BJ (cell line): ENCODE data around the gene RCOR1. TPM values are rescaled to one million over a fixed set of nuclear protein-coding genes. Genes with fewer than 3 reads are reported as not detected.

Source experiments
- CTCF ChIA-PET: fragments of 350-600 bp; formaldehyde crosslinking; extraction: SDS; loops from one replicate; lab custom pipeline; 2021; ENCODE audit warnings: antibody characterized with exemption, inconsistent platforms; lab: Yijun Ruan, JAX
- POLR2A ChIA-PET: fragments of 300-600 bp; sonication (Branson Sonifier 250); formaldehyde crosslinking; extraction: SDS; loops from one replicate; lab custom pipeline; 2021; ENCODE audit warnings: antibody characterized with exemption; lab: Charles Lee
- DNase-seq: peaks from one replicate; pipeline ENCODE4 v3.0.0-alpha.2; 2011; ENCODE audit warnings: low read depth
- H3K27me3 ChIP-seq: 2 replicates; pipeline ENCODE4 v1.6.0; 2011; ENCODE audit warnings: low read length; ENCODE audit not compliant: control insufficient read depth, insufficient read depth
- H3K36me3 ChIP-seq: 2 replicates; pipeline ENCODE4 v1.5.1; 2011; ENCODE audit warnings: low read length; ENCODE audit not compliant: control insufficient read depth, insufficient read depth
- H3K4me3 ChIP-seq: 2 replicates; pipeline ENCODE4 v1.5.1; 2011; ENCODE audit warnings: low read depth, mild to moderate bottlenecking, control low read depth, low read length
- CTCF ChIP-seq: IDR thresholded peaks from 2 replicates; pipeline ENCODE4 v1.5.1; 2011; ENCODE audit warnings: low read depth, mild to moderate bottlenecking, control low read depth, inconsistent platforms, low read length, moderate library complexity; ENCODE audit not compliant: insufficient read depth
- polyA plus RNA-seq: library from polyadenylated mRNA; depleted of rRNA; stranded (reverse); fragments of >200 nt; gene quantifications from 2 replicates; pipeline ENCODE4 v1.2.3, GENCODE V29; 2011

Gene RCOR1
- polyA plus RNA-seq, 1 experiment: 7.9 TPM

DNA sequence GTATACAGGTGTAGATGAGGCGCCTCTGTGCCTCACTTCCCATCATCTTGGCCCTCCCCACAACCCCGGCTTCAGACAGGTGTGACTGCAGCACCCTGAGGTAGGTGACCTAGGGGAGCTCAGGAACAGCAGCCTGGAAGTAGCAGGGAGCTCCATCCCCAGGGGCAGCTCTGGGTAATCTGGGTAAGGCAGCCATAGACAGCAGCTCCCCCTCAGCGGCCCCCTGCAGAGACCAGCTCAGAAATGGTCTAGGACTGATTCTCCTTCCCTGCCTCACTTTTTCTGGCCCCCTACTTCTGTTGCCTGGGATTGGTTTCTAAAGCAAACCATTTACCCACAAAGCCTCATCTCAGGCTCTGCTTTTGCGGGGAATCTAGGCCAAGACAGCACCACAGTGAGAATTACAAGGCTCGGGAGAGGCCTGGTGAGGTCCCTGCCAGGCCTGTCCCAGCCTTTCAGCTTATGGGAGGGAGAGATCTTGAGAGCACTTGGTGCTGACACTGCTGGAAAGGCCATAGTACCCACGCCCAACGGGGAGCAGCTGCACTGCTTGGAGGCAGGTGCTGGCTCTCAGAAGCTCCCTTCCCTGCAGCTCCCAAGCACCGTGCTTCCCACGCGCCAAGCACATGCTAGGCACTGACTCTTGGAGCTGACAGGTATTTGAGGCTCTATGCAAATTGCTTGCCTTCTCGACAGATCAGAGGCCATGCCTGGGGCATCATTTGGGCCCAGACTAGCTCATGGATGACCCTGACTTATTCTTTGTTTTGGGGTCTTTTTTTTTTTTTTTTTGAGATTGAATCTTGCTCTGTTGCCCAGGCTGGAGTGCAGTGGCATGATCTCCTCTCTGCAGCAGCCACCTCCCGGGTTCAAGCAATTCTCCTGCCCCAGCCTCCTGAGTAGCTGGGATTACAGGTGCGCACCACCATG, 139.7 kb downstream of the RCOR1 start:
- POLR2A ChIA-PET: interaction anchor here (0.6 kb wide), 1 partner anchor 9 kb away, joined by 10 read pairs; no protein-coding TSS in a partner anchor
- CTCF ChIA-PET: interaction anchor here (1.4 kb wide), 1 partner anchor 37 kb away, joined by 5 read pairs; no protein-coding TSS in a partner anchor
- DNase-seq: no peak

GRCh38 chr14:102732924-102733323, 140.5 kb downstream of the RCOR1 start:
- CTCF ChIA-PET: interaction anchor here (0.7 kb wide), 1 partner anchor 22 kb away, joined by 4 read pairs; no protein-coding TSS in a partner anchor
- H3K36me3 ChIP-seq: peaks cover 15% of the 10 kb centered on the region
- H3K27me3 ChIP-seq: no peaks in the 10 kb centered on the region
- TF ChIP-seq CTCF: no peak
- POLR2A ChIA-PET: no interaction called here
- H3K4me3 ChIP-seq: no peak overlapping the region
- no peak for DNase-seq

More for the DNA sequence above, 139.7 kb downstream of the RCOR1 start:
- no peak for TF ChIP-seq CTCF
- H3K36me3 ChIP-seq: peaks cover 15% of the 10 kb centered on the region
- H3K27me3 ChIP-seq: no peaks in the 10 kb centered on the region
- no peak overlapping the region for H3K4me3 ChIP-seq

DNA sequence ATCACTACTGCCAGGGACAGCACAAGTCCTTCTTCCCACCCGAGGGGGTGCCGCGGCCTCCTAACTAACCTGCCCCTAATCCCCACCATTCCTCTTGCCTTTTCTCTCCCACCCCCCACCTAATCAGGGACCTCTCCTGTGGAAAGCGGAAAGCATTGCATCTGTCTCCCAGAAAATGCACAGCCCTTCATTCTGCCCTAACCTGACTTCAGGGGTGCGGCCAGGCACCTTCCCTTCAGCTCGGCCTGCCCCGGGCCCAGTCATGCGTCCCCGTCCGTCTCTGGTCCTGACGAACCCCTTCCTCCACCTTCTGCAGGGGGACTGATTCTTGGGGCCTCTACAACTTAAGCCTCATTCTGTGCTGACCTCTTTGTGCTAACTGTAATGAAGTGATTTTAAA, 140.9 kb downstream of the RCOR1 start:
- no peak overlapping the region for H3K4me3 ChIP-seq
- DNase-seq: no peak
- H3K36me3 ChIP-seq: peaks cover 16% of the 10 kb centered on the region
- ChIA-PET CTCF (interaction anchor here (0.7 kb wide), 1 partner anchor 22 kb away, joined by 4 read pairs; no protein-coding TSS in a partner anchor), POLR2A (no interaction called here)
- no peaks in the 10 kb centered on the region for H3K27me3 ChIP-seq
- TF ChIP-seq CTCF: no peak

GRCh38 chr14:102734436-102734835, 142.0 kb downstream of the RCOR1 start:
- DNase-seq: no peak
- ChIA-PET POLR2A (no interaction called here), CTCF (interaction anchor here (0.5 to 1.1 kb wide), 2 partner anchors 25 to 183 kb away, joined by 3 read pairs; no protein-coding TSS in a partner anchor)
- Histone ChIP-seq H3K4me3 (no peak overlapping the region), H3K36me3 (peaks cover 14% of the 10 kb centered on the region), H3K27me3 (no peaks in the 10 kb centered on the region)
- TF ChIP-seq CTCF: no peak

- ChIA-PET CTCF (interaction anchor here (1.7 kb wide), 1 partner anchor 8 kb away, joined by 3 read pairs; no protein-coding TSS in a partner anchor), POLR2A (no interaction called here)
Observed at GRCh38 chr14:102736956-102737355, 144.5 kb downstream of the RCOR1 start.

More at GRCh38 chr14:102736956-102737355, 144.5 kb downstream of the RCOR1 start:
- no peak for TF ChIP-seq CTCF
- Histone ChIP-seq H3K4me3 (no peak overlapping the region), H3K36me3 (peaks cover 8% of the 10 kb centered on the region), H3K27me3 (no peaks in the 10 kb centered on the region)
- no peak for DNase-seq
